Astrocyte of the spinal cord (primary cell): ENCODE data around the gene SELP.

ENCODE experiments used
- DNase-seq: peaks from one replicate; pipeline ENCODE4 v3.0.0; 2011; ENCODE audit warnings: low read depth, low spot score
- H3K4me3 ChIP-seq: 2 replicates; pipeline ENCODE4 v1.5.1; 2011; ENCODE audit warnings: low read depth, mild to moderate bottlenecking, low read length, moderate library complexity
- CTCF ChIP-seq: IDR thresholded peaks from 2 replicates; pipeline ENCODE4 v1.5.1; 2012; ENCODE audit warnings: low read depth, mild to moderate bottlenecking, low read length, inconsistent platforms
- in situ Hi-C: cut with HindIII; loops from 2 replicates; pipeline ENCODE4 v1.10.0; 2017; ENCODE audit warnings: low sequenced_read_pairs

Gene SELP

GRCh38 chr1:169561692-169562091, 68.2 kb downstream of the SELP start:
- no peak for TF ChIP-seq CTCF
- DNase-seq: no peak
- H3K4me3 ChIP-seq: no peak overlapping the region

DNA sequence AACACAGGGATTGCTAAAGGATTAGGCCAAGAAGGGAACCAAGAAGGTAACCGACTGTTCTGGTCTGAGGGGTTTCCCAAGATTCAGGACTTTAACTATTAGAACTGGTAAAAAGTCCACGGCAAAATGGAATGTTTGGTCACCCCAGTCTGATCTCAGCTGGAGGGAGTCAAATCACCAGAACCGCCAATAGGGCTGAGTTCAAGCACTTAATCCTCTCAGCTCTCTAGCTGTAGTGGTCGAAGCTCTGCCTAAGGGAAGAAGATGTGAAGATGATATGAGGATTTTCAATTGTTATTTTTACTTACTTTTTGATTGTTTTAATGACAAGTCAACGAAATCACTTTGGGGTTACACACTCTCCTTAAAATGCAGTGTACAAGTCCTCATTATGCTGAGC, 72.8 kb downstream of the SELP start:
- in situ Hi-C loops: no loop called here
- no peak overlapping the region for H3K4me3 ChIP-seq
- no peak for TF ChIP-seq CTCF
- DNase-seq: no peak

More at GRCh38 chr1:169561692-169562091, 68.2 kb downstream of the SELP start:
- in situ Hi-C loops: no loop called here

- H3K4me3 ChIP-seq: no peak overlapping the region
- in situ Hi-C loops: no loop called here
- peak; percentile 53 for DNase-seq
- TF ChIP-seq CTCF: peak; percentile 57
Observed at GRCh38 chr1:169550294-169550693, 79.6 kb downstream of the SELP start.

DNA sequence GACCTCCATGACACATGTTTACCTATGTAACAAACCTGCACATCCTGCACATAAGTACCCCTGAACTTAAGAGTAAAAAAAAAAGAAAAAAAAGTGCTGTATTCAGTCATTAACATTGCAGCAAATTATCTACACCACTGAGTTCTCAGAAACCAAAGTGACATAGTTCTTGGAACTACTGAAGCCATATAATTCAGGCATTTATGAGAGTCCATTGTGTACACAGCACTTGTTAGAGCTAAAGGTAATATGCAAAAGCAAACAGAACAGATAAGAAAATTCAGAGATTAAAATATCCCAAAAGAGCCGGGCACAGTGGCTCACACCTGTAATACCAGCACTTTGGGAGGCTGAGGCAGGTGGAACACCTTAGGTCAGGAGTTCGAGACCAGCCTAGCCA, 81.6 kb downstream of the SELP start:
- no peak for TF ChIP-seq CTCF
- no peak overlapping the region for H3K4me3 ChIP-seq
- DNase-seq: no peak
- in situ Hi-C loops: no loop called here

DNA sequence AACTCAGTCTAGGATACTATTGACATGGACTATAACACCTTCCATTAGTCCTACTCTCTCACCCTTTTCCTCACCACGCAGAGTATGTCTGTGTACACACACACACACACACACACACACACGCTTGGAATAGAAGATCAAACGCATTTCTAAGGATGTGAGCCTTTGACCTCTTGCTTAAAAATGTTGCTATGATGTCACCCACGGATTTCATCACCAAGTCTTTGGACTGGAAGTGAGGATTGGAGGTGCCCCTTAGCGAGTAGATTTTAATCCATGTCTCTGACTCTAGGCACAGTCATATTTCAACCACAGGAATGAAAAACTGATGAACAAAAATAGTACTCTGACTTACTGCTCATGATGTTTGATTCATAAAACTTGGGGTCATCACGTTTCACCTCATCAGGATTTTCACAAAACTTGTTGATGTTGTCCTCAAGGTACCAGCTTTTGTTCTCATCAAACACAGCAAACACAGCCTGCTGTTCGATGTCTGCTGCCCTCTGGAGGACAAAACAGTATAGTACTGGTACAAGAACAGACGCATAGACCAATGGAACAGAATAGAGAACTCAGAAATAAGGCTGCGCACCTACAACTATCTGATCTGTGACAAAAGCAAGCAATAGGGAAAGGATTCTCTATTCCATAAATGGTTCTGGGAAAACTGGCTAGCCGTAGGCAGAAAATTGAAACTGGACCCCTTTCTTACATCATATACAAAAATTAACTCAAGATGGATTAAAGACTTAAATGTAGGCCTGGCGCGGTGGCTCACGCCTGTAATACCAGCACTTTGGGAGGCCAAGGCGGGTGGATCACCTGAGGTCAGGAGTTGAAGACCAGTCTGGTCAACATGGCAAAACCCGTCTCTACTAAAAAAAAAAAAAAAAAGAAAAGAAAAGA, 83.6 kb downstream of the SELP start:
- no peak overlapping the region for H3K4me3 ChIP-seq
- in situ Hi-C loops: no loop called here
- peak; percentile 80 for TF ChIP-seq CTCF
- peak; percentile 75 for DNase-seq

DNA sequence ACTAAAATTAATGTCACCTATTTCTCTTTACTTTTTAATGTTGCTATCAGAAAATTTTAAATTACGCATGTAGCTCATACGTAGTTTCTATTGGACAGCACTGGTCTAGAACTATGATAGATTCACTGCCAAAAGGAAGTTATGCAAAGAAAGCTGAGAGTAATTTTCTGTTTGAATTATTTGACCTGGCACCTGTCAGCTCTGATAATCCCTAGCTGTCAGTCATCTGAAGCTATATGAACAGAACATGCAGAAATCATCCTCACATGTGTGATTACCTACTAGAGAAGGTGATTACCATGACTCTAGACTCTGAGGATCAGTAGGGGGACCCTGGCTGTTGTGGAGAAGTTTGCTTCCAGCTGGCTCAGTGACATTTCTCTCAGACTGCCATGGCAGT, 84.5 kb downstream of the SELP start:
- in situ Hi-C loops: no loop called here
- TF ChIP-seq CTCF: no peak
- DNase-seq: no peak
- no peak overlapping the region for H3K4me3 ChIP-seq
